Measurements from ENCODE around the gene ANO3.

DNA sequence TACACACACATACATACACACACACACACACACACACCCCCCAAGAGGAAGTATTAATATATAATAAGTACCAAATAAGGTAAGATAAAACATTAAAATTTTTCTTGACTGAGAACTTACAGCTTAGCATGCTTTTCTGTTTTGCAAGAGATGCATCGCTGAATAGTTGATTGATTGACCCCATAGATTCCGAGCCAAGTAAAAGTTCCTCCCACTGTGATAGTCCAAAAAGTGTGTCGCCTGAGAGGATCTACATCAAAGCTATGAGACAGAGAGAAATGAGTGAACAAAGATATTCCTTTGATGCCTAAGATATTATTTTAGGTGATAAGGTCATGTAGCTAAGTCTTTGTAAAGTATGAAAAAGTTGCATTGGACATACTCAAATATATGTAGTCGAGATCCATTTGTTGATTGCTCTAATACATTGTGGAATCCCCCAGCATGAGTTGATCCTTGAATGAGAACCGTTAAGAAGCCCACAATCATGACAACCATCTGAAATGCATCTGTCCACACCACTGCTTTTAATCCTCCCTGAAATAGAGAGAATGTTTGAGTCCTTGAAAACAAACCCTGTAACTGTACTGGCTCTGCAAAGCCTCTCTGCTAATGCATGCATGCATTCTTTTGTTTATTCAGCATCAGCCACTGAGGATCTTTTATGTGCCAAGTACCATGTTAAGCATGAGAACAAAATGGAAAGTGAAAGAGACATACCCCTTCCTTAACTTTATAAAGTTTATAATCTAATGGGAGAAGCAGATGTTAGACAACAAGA is 371.7 kb downstream of the ANO3 start:
- TF ChIP-seq, protein P1, sequence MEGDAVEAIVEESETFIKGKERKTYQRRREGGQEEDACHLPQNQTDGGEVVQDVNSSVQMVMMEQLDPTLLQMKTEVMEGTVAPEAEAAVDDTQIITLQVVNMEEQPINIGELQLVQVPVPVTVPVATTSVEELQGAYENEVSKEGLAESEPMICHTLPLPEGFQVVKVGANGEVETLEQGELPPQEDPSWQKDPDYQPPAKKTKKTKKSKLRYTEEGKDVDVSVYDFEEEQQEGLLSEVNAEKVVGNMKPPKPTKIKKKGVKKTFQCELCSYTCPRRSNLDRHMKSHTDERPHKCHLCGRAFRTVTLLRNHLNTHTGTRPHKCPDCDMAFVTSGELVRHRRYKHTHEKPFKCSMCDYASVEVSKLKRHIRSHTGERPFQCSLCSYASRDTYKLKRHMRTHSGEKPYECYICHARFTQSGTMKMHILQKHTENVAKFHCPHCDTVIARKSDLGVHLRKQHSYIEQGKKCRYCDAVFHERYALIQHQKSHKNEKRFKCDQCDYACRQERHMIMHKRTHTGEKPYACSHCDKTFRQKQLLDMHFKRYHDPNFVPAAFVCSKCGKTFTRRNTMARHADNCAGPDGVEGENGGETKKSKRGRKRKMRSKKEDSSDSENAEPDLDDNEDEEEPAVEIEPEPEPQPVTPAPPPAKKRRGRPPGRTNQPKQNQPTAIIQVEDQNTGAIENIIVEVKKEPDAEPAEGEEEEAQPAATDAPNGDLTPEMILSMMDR (IDR thresholded peaks at IDR 0.05) = no peak
- no peak for TF ChIP-seq POLR2A (IDR thresholded peaks at IDR 0.05)

Measured in thyroid gland (tissue), 4 donors.